ENCODE data around the gene ACTN4.

Gene ACTN4

DNA sequence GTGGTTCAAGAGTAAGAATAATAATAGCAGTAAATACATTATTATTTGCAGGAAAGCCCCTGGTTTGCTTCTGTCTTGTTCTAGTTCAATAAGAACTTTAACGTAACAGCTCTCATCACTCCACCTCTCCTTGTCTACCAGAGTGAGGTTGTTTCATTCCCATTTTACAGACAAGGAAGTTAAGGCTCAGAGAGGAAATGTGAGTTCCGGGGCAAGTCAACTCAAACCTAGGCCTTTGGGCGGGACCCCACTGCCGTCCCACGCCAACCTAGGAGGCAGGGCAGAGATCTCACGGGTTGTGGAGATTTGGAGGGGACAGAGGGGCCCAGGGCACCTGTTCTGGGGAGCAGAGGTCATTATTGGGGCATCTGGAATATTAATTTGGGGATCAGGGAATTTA, 31.2 kb upstream of the ACTN4 start:
- Mint-ChIP-seq H3K27me3 (ENCODE audit: low read depth) (no peaks in the 10 kb centered on the region), H3K4me1 (peaks cover 20% of the 10 kb centered on the region), H3K4me3 (peak overlapping the region; percentile 65 to 82 (median 79)), H3K27ac (peak overlapping the region in 2 of 3 experiments; percentile 54 to 68), H3K9me3 (no peaks in the 10 kb centered on the region), H3K36me3 (ENCODE audit: low read depth) (peaks cover 5% of the 10 kb centered on the region)
- TF ChIP-seq, protein P1, sequence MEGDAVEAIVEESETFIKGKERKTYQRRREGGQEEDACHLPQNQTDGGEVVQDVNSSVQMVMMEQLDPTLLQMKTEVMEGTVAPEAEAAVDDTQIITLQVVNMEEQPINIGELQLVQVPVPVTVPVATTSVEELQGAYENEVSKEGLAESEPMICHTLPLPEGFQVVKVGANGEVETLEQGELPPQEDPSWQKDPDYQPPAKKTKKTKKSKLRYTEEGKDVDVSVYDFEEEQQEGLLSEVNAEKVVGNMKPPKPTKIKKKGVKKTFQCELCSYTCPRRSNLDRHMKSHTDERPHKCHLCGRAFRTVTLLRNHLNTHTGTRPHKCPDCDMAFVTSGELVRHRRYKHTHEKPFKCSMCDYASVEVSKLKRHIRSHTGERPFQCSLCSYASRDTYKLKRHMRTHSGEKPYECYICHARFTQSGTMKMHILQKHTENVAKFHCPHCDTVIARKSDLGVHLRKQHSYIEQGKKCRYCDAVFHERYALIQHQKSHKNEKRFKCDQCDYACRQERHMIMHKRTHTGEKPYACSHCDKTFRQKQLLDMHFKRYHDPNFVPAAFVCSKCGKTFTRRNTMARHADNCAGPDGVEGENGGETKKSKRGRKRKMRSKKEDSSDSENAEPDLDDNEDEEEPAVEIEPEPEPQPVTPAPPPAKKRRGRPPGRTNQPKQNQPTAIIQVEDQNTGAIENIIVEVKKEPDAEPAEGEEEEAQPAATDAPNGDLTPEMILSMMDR (IDR thresholded peaks at IDR 0.05; ENCODE audit: unreplicated experiment in 3 of 3), result no peak

DNA sequence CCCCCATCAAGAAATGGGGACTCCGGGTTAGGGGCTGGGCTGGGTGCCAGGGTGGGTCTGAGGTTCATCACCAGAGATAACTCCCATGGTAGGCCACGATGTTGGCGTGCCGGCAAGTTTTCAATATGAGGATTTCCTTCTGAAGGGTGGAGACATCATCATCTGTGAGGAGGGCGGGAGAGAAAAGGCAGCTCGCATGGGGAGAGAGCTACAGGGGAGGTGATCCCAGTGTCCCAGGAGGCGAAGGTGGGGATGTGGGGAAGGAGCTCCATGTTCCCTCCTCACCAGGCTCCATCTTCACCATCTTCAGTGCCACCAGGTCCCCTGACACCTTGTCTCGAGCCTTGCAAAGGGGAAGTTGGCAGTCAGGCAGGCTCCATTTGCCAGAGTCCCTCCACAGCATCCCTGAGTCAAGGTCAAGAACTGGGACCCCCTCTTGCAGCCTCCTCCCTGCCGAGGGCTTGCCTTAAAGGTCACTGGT, 30.1 kb upstream of the ACTN4 start:
- TF ChIP-seq, protein P1 (IDR thresholded peaks at IDR 0.05; ENCODE audit: unreplicated experiment in 3 of 3), result no peak
- H3K9me3 Mint-ChIP-seq, result no peaks in the 10 kb centered on the region
- H3K27me3 Mint-ChIP-seq (ENCODE audit: low read depth), result no peaks in the 10 kb centered on the region
- peak overlapping the region; percentile 65 to 82 (median 79) for H3K4me3 Mint-ChIP-seq
- H3K36me3 Mint-ChIP-seq (ENCODE audit: low read depth), result peaks cover 16% of the 10 kb centered on the region
- H3K4me1 Mint-ChIP-seq, result peaks cover 20% of the 10 kb centered on the region
- H3K27ac Mint-ChIP-seq, result peak overlapping the region; percentile 46 to 68 (median 52)

DNA sequence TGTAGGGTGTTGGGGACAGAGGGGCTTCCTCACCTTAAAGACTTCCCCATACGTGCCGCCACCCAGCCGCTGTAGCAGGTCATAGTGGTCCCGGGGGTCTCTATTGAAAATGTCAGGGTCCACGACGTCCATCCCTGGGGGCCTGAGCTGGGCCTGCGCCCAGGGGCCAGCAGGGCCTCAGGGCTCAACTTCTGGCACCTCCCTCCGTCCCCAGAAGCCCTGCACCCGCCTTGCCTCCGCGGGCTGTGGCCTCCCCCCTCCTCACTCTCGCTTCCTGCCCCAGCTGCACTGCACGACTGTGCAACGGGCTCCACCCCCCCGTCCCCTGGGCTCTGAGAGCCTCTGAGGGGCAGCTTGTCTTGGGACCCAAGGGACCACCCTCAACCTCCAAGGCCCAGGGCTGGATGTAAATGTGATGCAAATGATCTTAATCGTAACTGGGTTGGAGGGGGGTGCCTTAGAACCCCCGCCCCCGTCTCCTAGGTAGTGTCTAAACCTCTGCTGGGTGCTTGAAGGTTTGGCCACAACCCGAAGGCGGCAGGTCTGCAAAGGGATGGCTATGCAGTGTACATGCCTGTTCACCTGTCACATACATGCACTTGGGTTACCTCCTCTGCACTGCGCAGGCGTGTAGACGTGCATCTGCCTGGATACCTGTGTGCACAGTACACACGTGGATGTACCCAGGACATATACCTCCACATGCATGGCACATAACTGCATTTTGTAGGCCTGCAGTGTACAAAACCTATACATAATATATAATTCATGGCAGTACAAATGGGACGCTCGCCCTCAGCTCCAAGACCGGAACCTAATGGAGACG, 29.5 kb upstream of the ACTN4 start, which contains the start of gene MAP4K1:
Gene MAP4K1 (minus strand): TSS at position 190 of the 826 bp plus-strand sequence. CDS start 58 bp downstream, at position 132.
- no peaks in the 10 kb centered on the region for H3K27me3 Mint-ChIP-seq (ENCODE audit: low read depth)
- H3K4me1 Mint-ChIP-seq, result peaks cover 20% of the 10 kb centered on the region
- peaks cover 18% of the 10 kb centered on the region for H3K36me3 Mint-ChIP-seq (ENCODE audit: low read depth)
- peak within 1 kb of the TSS; percentile 97 to 100 (median 99) for H3K4me3 Mint-ChIP-seq
- TF ChIP-seq, protein P1 (IDR thresholded peaks at IDR 0.05; ENCODE audit: unreplicated experiment in 3 of 3), result no peak
- H3K27ac Mint-ChIP-seq, result peak within 1 kb of the TSS; percentile 68 to 92 (median 85)
- no peaks in the 10 kb centered on the region for H3K9me3 Mint-ChIP-seq

DNA sequence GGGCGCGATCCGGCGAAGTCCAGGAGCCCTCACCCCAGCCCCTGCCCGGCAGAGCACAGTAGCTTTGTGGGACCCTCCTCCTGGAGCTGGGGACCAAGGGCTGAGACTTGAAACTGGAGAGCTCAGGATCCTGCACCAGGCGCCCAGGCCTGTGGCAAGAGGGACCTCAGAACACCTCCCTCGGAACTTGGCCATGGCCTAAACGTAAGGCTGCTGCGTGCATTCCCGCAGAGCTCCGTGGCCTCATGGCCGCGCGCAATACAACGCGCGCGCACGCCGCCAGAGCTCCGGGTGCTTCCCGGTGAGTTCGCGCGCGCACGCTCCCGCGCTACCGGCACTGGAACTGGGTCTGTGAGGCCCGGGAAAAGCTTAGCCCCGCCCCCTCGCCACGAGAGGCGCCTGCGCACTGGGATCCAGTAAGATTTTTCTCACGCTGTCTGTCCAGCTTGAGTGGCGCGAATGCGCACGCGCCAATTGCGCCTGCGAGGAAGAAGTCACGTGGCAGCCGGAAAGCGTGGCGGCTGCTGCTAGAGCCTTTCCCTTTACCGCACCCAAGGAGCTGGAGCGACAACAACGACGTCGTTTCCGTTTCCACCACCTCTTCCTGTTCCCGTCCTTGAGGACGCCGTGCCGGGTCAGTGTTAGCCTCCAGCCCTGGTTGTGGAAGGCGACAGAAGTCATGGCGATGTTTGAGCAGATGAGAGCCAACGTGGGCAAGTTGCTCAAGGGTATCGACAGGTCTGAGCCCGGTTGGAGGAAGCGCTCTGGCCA, 28.7 kb upstream of the ACTN4 start, which contains the start of gene EIF3K:
Gene EIF3K (plus strand): TSS at position 599 of the 771 bp plus-strand sequence. CDS start 81 bp downstream, at position 680.
- Mint-ChIP-seq H3K4me3 (peak within 1 kb of the TSS; percentile 97 to 100 (median 99)), H3K9me3 (no peaks in the 10 kb centered on the region), H3K27me3 (ENCODE audit: low read depth) (no peaks in the 10 kb centered on the region), H3K4me1 (peaks cover 20% of the 10 kb centered on the region), H3K36me3 (ENCODE audit: low read depth) (peaks cover 22% of the 10 kb centered on the region), H3K27ac (peak within 1 kb of the TSS; percentile 67 to 92 (median 85))
- TF ChIP-seq, protein P1 (IDR thresholded peaks at IDR 0.05; ENCODE audit: unreplicated experiment in 3 of 3), result no peak

DNA sequence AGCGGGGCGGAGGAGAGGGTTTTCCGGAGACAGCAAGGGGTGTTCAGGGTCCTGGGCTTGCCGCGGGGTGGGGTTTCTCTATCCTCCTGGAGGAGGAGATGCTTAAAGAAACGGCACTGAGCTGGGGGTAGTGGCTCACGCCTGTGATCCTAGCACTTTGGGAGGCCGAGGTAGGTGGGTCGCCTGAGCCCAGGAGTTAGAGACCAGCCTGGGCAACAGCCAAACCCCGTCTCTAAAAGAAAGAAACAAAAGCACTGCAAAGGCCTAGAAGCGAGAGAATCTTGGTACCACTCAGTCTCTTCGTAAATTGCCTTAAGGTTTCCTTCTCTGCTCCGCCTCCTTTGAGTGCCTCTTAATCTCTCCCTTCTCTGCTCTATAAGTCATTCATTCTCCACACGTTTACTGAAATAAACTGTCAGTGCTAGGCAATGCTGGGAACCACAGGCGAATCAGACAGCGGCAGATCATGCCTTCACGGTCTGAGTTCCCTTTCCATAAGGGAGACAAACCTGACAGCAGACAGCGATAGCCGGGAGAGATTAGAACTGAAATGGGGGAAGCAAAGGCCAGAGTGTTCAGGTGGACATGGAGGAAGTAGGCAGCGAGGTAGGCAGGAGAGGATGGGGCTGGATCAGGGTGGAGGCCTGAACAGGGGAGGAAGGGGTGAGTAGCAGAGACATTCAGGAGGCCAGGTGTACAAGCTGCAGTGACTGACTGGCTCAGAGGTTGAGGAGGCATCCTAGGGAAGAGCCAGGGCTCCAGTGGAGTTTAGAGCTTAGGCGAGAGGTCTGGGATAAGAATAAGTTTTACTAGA, 27.9 kb upstream of the ACTN4 start:
- Mint-ChIP-seq H3K36me3 (ENCODE audit: low read depth) (peaks cover 30% of the 10 kb centered on the region), H3K4me3 (peak overlapping the region; percentile 97 to 100 (median 99)), H3K9me3 (no peaks in the 10 kb centered on the region), H3K27ac (peak overlapping the region; percentile 67 to 92 (median 85)), H3K27me3 (ENCODE audit: low read depth) (no peaks in the 10 kb centered on the region), H3K4me1 (peaks cover 20% of the 10 kb centered on the region)
- TF ChIP-seq, protein P1 (IDR thresholded peaks at IDR 0.05; ENCODE audit: unreplicated experiment in 3 of 3), result no peak
